Left lung (tissue), 10 donors: ENCODE results near the gene PHYH. TPM values are rescaled to one million over a fixed set of nuclear protein-coding genes. Genes with fewer than 3 reads are reported as not detected.
"Not testable (repeated sequence)": the region's sequence is repeated elsewhere in the genome, so short reads cannot be mapped to it uniquely, and the experiment has no call there.

ENCODE experiments used
- ATAC-seq: fragments of 200-7000 bp; cut with Tn5 transposase; one replicate; pipeline ENCODE4 v1.9.1; 2020; ENCODE audit warnings: moderate library complexity
- DNase-seq, 4 donors: peaks; one replicate each; pipeline ENCODE4 v3.0.0-alpha.2; 2013 to 2020
- H3K27ac ChIP-seq, 2 donors: fragments of 200-600 bp; sonication (generic) in 1 of 2; one replicate each; pipeline versions ENCODE4 v1.5.0 to v1.8.0; 2020 to 2021
- H3K27me3 ChIP-seq, 2 donors: fragments of 200-600 bp; sonication (generic) in 1 of 2; one replicate each; pipeline versions ENCODE4 v1.5.0 to v1.8.0; 2020 to 2021
- H3K36me3 ChIP-seq, 2 donors: fragments of 200-600 bp; sonication (generic) in 1 of 2; one replicate each; pipeline versions ENCODE4 v1.5.0 to v1.8.0; 2020 to 2021
- H3K4me1 ChIP-seq, 2 donors: fragments of 200-600 bp; one replicate each; pipeline ENCODE4 v1.8.0; 2021
- H3K4me3 ChIP-seq, 2 donors: fragments of 200-600 bp; sonication (generic) in 1 of 2; one replicate each; pipeline versions ENCODE4 v1.5.0 to v1.8.0; 2020 to 2021; ENCODE audit warnings: mild to moderate bottlenecking in 1 of 2
- H3K9me3 ChIP-seq, 2 donors: fragments of 200-600 bp; sonication (generic) in 1 of 2; one replicate each; pipeline versions ENCODE4 v1.5.0 to v1.8.0; 2020 to 2021
- CTCF ChIP-seq, 2 donors: fragments of 200-600 bp; sonication (generic) in 1 of 2; IDR thresholded peaks; one replicate each; pipeline versions ENCODE4 v1.5.0 to v1.8.0; 2021; ENCODE audit warnings: antibody characterized with exemption in 2 of 2
- intact Hi-C, 2 donors: fragments of 100-400 bp; cut with DNase I; formaldehyde crosslinking; loops; one replicate each; pipeline versions ENCODE4 v1.11.2 to v1.14.2; 2022
- polyA plus RNA-seq, 6 donors: library from polyadenylated mRNA; unstranded; fragments of 120-200 nt; gene quantifications; one replicate each; pipeline ENCODE4 v1.2.1, GENCODE V29; 2013; ENCODE audit not compliant: insufficient read length in 6 of 6
- total RNA-seq, 2 donors: library from RNA; stranded (reverse); fragmentation: NEBNext Ultra II Directional; extraction: Animal tissue kit (Norgen Biotek cat#: 25700); gene quantifications; one replicate each; pipeline ENCODE4 v1.2.1, GENCODE V29; 2021
- donor health status: DM: no; HTN: yes; CAD: no.
- donor health status: DM: no; HTN: no; CAD: no.

The PHYH gene
- total and polyA plus RNA-seq, 8 donors, result 26.4 to 46.9 (median 31.1) TPM

DNA sequence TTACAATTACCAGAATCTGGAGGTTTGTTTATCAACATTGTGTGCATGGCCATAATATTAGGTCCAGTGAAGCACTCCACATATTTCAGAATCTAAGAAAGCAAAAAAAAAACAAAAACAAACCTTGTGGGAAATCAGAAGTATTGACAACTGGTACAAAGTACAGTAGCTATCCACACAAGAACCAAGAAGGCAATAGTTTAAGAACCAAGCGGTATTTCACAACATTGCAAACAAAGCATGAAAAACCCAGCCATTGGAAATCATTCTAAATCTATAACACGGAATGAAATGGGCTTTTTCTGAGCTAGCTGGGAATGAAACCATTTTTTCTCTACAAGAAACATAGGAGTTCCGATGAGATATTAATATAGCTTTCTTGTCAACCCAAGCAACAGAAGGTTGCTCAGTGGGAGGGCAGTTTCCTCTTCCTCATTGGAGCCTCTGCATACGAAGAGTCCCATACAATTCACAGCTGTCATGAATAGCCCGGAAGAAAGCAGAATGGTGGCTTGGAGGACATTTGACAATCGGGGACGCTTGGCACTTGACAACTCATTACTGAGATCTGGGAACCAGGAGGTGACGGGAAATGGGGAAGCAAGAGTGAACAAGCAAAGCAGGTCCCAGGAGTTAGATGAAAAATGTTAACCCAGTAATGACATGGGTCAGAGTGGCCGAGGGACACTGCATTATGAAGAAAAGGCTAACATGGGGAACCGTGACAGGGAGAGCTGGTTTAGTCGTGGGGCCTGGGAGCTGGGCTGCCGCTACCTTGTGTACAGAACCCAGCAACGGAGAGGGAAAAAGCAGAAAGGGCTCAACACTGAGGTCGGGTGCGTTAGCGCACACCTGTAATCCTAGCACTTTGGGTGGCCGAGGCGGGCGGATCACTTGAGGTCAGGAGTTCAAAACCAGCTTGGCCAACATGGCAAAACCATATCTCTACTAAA, 7.8 kb downstream of the PHYH start:
- no peaks in the 10 kb centered on the region for H3K27me3 ChIP-seq
- H3K4me3 ChIP-seq, result no peak overlapping the region
- intact Hi-C loops, result no loop called here
- H3K9me3 ChIP-seq, result no peaks in the 10 kb centered on the region
- no peak for ATAC-seq
- no peaks in the 10 kb centered on the region for H3K4me1 ChIP-seq
- H3K27ac ChIP-seq, result no peak overlapping the region
- peaks cover 0 to 36% of the 10 kb centered on the region in 2 donors for H3K36me3 ChIP-seq
- TF ChIP-seq CTCF (IDR thresholded peaks at IDR 0.05), result no peak
- DNase-seq, result no peak

DNA sequence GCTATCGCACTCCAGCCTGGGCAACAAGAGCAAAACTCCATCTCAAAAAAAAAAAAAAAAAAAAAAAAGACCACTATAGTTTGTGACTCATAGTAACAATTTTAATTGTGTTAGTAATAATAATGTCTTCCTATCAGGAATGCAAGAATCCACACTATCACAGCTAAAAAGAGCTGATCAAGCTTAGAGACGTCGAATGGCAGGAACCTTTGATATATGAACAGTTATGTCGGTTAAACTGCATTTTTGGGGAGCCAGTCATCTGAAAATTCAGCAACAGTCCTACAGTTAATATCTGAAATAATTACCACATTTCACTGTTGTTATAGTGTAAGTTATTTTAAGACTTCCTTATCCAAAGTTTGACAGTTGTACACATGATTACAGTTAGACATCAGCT, 8.8 kb downstream of the PHYH start:
- DNase-seq (no peak), ATAC-seq (no peak)
- no peaks in the 10 kb centered on the region for H3K9me3 ChIP-seq
- intact Hi-C loops, result no loop called here
- H3K4me3 ChIP-seq, result no peak overlapping the region
- peaks cover 0 to 36% of the 10 kb centered on the region in 2 donors for H3K36me3 ChIP-seq
- no peak overlapping the region for H3K27ac ChIP-seq
- TF ChIP-seq CTCF (IDR thresholded peaks at IDR 0.05), result no peak
- H3K4me1 ChIP-seq, result no peaks in the 10 kb centered on the region
- H3K27me3 ChIP-seq, result no peaks in the 10 kb centered on the region

DNA sequence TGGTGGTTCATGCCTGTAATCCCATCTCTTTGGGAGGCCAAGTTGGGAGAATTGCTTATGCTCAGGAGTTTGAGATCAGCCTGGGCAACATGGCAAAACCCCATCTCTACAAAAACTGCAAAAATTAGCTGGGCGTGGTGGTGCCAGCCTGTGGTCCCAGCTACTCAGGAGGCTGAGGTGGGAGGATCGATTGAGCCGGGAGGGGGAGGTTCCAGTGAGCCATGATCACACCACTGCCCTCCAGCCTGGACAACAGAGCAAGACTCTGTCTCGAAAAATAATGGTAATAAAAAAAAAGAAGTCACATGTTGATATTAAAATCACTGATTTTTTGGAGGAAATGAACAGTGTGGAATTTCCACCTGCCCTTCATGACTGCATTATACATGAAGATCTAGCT, 15.8 kb downstream of the PHYH start:
- no peaks in the 10 kb centered on the region for H3K27me3 ChIP-seq
- H3K36me3 ChIP-seq, result peaks cover 0 to 42% of the 10 kb centered on the region in 2 donors
- H3K4me1 ChIP-seq, result no peaks in the 10 kb centered on the region
- H3K4me3 ChIP-seq, result no peak overlapping the region
- no peak overlapping the region for H3K27ac ChIP-seq
- no peak for TF ChIP-seq CTCF (IDR thresholded peaks at IDR 0.05)
- no peak for ATAC-seq
- H3K9me3 ChIP-seq, result no peaks in the 10 kb centered on the region
- DNase-seq, result no peak
- intact Hi-C loops, result no loop called here

- intact Hi-C loops, H3K27me3 ChIP-seq, DNase-seq, ATAC-seq, H3K9me3 ChIP-seq, H3K4me1 ChIP-seq, H3K27ac ChIP-seq, H3K4me3 ChIP-seq: not testable (repeated sequence)
- peaks cover 0 to 34% of the 10 kb centered on the region in 2 donors for H3K36me3 ChIP-seq
Observed at GRCh38 chr10:13282348-13282747, 17.5 kb downstream of the PHYH start.

GRCh38 chr10:13276749-13277365, 23.0 kb downstream of the PHYH start:
- DNase-seq, result peak in 2 of 4 donors; percentile 47 to 68
- intact Hi-C loops, result no loop called here

DNA sequence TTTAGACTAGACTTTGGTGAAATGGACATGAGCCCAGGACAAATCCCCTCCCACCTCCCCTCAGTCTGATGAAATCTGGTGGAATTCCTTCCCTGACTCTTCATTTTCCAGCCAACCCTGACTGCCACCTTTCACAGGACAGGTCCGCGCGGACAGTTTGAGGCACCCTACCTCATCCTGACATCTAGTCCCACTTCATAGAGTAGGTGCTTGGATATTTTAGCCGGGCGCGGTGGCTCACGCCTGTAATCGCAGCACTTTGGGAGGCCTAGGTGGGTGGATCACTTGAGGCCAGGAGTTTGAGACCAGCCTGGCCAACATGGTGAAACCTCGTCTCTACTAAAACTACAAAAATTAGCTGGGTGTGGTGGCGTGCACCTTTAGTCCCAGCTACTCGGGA, 23.7 kb downstream of the PHYH start:
- peaks cover 0 to 14% of the 10 kb centered on the region in 2 donors for H3K36me3 ChIP-seq
- intact Hi-C loops, H3K27me3 ChIP-seq, H3K4me1 ChIP-seq, H3K9me3 ChIP-seq, DNase-seq, H3K4me3 ChIP-seq, H3K27ac ChIP-seq, ATAC-seq: not testable (repeated sequence)

More at GRCh38 chr10:13276749-13277365, 23.0 kb downstream of the PHYH start:
- H3K4me3 ChIP-seq, result no peak overlapping the region
- TF ChIP-seq CTCF (IDR thresholded peaks at IDR 0.05), result no peak
- peak; percentile 25 for ATAC-seq
- H3K27ac ChIP-seq, result no peak overlapping the region
- H3K9me3 ChIP-seq, result no peaks in the 10 kb centered on the region
- H3K4me1 ChIP-seq, result no peaks in the 10 kb centered on the region
- no peaks in the 10 kb centered on the region for H3K27me3 ChIP-seq
- peaks cover 0 to 19% of the 10 kb centered on the region in 2 donors for H3K36me3 ChIP-seq
